GM19193 (cell line): Measurements from ENCODE around the gene BEST4.

Source experiments
- POLR2A ChIP-seq: IDR thresholded peaks from 4 replicates; pipeline ENCODE4 v1.6.1; 2011; ENCODE audit not compliant: insufficient read depth, insufficient read length; ENCODE audit errors: extremely low read depth

The BEST4 gene

DNA sequence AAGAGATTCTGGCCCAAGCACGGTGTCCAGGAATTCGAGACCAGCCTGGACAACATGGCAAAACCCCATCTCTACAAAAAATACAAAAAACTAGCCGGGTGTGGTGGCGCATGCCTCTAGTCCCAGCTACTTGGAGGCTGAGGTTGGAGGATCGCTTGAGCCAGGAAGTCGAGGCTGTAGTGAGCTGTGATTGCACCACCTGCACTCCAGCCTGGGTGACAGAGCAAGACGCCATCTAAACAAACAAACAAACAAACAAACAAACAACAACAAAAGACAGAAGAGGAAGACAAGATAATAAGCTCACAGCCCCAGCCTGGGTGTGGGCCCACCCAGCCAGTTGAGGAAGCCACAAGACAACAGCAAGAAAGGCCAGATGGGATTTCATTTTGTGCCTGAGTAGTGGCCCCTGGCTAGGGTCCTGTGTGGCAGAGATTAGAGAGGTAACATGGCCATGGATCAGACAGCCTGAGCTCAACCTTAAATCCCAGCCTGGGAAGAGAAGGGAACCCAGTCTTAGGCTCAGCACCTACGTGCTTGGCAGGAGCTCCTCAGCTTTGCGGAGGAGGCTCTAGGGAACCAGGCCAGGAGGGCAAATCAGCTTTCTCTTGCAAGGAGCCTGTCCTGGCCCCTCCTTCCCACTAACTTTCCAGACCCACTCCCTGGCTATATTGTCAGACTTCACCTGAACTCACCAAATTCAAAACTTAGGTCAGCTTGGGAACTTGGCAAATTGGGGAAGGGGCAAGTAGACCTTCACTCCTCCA lies 4.9 kb upstream of the BEST4 start:
- no peak for TF ChIP-seq POLR2A

DNA sequence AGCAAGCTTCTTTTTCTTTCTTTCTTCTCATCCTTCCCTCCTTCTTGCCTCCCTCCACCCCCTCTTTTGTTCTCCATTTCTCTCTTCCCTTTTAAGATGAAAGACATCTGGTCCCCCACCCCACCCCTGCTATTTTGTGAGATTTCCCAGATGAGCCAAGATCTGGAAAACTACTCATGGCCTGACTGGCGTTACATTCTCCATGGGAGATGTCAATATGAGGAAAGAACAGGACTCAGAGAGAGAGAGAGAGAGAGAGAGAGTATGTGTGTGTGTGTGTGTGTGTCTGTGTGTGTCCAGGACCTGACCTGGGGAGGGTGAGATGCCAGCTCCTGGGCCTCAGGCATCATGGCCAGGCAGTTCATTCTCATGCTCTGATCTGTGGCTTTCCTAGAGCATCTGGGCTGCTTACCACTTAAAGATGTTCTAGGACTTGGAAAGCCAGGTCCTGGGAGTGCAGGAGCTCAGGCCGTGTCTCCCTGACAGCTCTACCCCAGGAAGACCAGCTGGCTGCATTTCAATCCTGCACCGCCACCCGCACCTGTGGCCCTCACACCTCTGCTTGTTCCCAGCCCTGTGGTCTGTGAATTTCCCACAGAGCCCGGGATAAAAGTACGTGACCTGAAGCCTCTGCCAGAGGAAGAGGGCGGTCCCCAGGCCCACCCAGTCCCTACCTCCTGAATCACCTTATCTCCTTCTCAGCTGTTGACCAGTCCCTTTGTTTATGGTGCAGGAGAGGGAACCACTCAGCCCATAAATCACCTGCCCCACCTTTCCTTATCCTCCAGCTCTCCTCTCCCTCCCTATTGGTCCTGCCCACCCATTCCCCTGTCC lies 3.2 kb upstream of the BEST4 start:
- TF ChIP-seq POLR2A, result no peak

DNA sequence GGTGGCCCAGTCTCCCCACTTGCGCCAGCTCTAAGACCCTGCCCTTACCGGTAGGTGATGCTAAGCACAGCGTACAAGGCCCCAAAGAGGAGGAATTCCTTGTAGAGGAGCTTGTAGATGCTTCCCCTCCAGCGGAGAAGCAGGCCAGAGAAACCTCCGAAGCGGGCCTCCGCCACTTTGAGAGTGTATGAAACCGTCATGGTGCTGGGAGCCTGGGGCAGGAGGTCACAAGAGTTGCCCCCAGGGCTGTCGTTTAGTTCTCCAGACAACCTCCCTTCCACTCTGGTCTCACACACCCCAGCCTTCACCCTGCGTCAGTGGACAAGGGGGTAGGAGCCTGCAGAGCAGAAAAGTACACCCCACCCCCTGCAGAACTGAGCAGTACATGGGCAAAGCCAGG lies 464 bp downstream of the BEST4 start:
- no peak for TF ChIP-seq POLR2A

DNA sequence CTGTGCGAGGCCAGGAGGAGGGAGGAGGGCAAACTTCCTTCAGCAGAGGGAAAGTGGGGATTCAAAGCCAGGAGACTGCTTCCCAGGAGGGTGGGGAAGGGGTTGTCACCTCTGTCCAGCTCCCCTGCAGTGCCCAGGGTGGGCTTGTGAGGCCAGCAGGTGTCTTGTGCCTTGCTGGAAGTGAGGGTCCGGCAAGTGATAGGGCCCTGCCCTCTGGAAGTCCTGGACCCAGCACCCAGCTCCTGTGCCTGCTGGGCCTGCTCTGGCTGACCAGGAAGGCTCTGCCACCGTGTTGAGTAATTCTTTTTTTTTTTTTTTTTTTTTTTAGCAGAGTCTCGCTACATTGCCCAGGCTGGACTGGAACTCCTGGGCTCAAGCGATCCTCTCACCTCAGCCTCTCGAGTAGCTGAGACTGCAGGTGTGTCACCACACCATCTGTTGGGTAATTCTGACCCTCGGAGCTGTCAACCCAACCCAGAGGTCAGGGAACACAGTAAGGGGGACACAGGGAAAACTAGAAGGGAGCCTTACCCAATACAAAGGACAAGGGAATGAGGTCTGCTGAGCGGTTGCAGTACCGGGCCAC lies 1.0 kb downstream of the BEST4 start:
- no peak for TF ChIP-seq POLR2A

DNA sequence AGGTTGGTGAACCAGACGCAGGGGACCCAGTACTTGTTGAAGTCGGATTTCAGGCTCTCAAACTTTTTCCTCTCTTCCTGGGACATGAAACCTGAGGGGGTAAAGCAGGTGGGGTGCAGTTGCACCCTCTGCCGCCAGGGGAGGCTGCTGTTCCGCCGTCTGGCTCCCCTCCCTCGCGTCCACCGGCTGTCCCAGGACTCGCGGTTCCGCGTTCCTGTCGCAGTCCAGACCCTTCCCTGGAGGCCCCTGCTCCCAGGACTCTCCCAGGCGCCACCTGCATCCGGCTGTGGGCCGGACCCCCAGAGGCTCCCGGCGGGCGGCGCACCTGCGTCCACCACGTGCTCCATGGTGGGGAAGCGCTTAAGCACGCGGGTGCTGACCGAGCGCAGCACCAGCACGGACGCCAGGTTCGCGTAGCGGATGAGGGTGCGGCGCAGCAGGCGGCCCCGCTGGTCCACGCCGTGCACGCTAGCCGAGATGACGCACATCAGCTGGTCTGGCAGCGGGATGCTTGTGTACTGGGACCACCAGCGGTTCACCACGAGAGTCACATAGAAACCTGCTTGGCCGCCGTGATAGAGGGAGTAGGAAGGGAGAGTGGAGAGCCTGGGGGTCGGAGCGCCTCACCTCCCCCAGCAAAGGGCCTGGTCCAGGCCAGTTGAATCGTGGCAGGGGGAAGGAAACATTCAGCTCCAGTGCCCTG lies 1.7 kb downstream of the BEST4 start:
- peak; percentile 34 for TF ChIP-seq POLR2A

DNA sequence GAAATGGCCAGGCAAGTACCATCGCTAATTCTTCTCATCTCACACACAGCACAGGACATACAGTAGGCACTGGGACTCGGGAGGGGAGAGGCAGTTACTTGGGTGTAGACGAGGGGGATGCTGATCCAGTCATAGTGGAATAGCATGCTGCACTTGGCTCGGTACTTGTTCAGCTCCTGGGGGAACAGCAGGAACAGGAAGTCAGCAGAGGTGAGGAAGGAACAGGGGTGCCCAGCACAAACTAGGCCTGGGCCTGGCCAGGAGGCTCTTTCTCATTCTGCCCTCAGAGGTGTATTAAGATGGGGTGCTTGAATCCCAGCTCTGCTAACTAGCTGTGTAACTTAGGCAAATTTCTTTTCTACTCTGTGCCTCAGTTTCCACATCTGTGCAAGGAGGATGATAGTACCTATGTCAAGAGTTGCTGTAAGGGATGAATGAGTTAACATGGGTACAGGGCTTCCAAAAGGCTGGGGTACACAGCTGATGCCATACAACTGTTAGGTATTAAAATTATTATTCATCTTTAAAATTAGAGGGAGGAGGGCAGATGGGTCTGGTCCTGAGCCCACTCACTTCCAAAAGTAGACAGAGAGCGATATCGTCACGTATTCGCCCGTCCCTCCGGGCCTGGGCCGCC lies 2.4 kb downstream of the BEST4 start:
- TF ChIP-seq POLR2A, result no peak

DNA sequence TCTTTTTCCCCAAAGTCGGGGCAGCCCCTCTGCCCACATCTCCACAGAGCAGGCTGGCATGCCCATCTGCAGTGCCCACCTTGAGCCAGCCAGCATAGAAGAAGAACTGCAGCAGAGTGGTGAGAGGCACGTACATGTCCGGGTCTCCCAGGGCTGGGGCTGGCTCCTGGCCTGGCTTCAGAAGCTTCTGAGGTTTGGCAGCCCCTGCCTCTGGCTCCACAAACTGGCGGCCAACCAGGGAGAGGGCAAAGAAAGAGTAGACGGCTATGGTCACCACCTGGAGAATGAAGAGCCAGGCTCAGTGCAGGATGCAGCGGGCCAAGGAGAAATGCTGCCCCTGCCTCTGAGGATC lies 3.0 kb downstream of the BEST4 start:
- TF ChIP-seq POLR2A, result no peak

DNA sequence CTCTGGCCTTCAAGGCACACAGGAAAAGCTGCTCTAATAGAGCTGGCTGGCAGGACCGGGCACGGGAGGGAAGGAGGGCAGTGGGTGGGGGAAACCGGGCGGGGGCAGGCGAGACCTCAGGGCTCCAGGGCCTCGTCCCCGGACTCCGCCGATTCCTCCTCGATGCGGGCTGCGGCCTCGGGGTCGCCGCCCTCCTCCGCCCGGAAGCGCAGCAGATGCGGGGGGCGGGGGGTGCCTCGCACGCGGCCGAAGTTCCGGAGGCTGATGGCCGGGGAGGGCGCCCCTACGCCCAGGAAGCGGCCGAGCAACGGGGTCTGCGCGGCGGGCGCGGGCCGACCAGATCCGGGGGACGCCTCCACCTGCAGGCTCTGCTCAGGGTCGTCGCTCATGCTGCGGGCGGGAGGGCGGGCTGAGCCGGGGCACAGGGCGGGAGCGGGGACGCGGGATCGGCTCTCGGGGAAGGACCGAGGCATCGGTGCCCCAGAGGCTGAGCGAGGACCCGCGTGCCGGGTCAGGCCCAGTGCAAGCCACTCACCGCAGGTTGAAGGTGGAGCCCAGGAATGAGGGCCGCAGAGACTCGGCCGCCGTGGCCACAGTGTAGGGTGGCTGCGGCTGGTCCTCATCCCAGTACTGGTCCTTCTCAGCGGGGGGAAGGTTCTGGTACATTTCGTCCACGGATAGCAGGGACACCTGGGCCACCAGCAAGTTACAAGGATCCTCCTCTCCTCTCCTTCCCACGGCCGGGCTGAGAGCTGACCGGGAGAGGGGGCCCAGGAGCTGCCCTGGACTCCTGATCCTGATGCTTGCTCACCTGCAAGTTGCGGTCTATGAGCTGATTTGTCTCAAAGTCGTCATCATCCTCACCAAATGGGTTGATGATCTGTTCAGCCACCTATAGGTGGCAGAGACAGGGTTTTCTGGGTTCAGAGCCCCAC lies 3.6 kb downstream of the BEST4 start:
- TF ChIP-seq POLR2A, result peak; percentile 37

DNA sequence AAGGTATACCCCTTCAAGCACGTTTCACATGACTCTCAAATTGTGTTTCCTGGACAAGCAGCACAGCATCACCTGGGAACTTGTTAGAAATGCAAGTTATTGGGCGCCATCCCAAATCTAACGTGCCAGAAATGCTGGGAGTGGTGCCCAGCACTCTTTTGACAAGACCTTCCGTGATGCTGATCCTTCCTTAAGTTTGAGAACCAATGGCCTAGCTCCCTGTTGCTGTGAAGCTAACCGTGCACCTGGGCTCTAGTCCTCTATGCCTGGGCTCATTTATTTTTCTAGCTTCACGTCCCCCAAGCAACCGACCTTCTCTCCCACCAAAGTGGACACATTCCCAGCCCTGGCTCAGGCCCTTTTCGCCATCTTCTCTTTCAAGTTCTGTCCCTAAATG lies 4.3 kb downstream of the BEST4 start:
- no peak for TF ChIP-seq POLR2A

DNA sequence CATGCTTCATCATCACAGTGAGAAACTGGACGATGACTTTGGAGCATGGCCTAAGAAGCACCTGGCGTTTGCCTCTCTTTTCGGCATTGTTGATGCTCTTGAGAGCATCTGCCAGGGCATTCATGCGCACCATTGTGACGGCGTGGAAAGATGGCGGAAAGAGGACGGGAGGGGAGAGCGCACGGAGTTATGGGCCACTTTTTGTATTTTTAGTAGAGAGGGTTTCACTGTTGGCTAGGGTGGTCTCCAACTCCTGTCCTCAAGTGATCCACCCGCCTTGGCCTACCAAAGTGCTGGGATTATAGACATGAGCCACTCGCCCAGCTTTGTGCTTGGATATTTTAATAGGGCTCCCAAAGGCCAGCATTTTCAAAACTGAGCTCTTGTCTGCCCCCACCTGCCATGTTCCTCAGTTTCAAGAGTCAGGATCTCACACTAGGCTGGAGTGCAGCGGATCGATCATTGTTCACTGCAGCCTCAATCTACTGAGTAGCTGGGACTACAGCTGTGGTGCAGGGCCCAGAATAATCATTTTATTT lies 7.3 kb downstream of the BEST4 start:
- TF ChIP-seq POLR2A, result no peak

DNA sequence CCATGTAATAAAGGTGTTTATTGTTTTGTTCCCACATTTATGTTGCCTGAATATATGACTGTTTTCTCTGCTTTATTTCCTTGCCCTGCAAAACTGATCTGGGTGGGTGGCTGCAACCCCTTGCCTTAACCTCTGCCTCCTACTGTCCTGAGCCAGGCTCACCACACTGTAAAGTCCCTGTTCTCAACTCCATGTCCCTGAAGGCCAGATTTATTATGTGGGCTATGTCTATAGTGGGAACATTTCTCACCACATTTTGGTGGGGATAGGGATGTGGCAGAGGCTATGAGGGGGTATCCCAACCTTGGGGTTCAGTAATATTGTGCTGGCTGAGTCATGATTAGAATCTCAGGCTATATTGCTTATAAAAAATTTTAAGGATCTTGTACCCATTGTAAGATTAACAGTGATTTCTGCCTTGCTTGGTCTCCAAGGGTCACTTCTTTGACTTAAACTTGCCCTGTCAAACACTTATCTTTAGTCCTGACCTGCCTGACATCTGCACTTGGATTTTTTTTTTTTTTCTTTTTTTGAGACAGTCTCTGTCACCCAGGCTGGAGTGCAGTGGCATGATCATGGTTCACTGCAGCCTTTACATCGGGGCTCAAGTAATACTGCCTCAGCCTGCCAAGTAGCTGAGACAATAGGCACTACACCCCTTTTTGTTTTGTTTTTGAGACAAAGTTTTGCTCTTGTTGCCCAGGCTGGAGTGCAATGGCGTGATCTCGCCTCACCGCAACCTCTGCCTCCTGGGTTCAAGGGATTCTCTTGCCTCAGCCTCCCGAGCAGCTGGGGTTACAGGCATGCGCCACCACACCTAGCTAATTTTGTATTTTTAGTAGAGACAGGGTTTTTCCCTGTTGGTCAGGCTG lies 9.0 kb downstream of the BEST4 start:
- no peak for TF ChIP-seq POLR2A

DNA sequence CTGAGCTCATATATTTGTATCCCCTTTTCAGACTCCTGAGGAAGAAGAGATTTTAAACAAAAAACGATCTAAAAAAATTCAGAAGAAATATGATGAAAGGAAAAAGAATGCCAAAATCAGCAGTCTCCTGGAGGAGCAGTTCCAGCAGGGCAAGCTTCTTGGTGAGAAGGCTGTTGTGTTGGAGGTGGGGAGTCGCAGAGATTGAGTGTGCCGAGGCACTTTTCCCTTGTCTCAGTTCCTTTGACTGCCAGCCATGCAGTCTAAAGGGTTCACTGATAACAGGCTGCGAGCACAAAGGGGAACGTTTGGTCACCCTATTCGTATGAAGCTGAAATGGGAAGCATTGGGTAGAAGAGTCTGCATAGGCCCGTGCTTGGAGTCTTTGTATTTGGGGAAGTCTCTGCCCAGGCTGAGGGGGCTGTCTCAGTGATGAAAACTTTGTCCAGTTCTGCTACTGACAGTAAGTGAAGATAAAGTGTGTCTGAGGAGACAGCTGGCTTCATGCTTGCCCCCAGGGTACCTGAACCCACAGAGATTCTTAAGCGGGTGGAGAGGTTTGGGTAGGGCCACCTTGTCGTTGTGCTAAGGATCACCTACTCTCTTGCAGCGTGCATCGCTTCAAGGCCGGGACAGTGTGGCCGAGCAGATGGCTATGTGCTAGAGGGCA lies 9.9 kb downstream of the BEST4 start:
- no peak for TF ChIP-seq POLR2A

DNA sequence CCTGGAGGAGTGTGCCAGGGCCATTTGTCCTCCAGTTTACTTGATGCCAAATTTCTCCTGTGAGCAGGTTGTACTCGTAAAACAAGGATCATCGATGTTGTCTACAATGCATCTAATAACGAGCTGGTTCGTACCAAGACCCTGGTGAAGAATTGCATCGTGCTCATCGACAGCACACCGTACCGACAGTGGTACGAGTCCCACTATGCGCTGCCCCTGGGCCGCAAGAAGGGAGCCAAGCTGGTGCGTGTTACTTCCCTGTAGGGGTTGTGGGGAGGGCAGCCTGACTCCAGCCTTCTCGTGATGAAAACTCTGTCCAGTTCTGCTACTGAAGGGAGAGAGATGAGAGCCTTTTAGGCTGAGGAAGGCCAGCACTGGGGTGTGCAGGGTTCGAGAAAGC lies 10.4 kb downstream of the BEST4 start:
- no peak for TF ChIP-seq POLR2A

DNA sequence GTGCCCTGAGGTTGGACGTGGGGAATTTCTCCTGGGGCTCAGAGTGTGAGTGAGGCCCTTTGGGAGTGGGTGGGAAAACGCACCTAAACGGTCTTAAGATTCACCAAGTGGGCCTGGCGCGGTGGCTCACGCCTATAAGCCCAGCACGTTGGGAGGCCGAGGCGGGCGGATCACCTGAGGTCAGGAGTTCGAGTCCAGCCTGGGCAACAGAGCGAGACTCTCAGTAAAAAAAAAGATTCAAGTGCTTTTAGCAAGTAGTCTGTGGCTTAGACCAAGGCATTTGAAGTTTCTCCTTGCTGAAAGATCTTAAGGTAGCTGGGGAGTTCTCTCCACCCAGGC lies 11.3 kb downstream of the BEST4 start:
- no peak for TF ChIP-seq POLR2A
